NT2/D1 (cell line): ENCODE results near the gene SDK2.

Experiments used
- DNase-seq: peaks from one replicate; pipeline ENCODE4 v3.0.0-alpha.2; 2011; ENCODE audit warnings: low read depth, low spot score
- H3K27me3 ChIP-seq: 2 replicates; pipeline ENCODE4 v1.6.0; 2011; ENCODE audit warnings: mild to moderate bottlenecking; ENCODE audit not compliant: insufficient read length, insufficient read depth
- H3K36me3 ChIP-seq: 2 replicates; pipeline ENCODE4 v1.6.1; 2011; ENCODE audit warnings: mild to moderate bottlenecking, low read length, mixed read lengths; ENCODE audit not compliant: insufficient read depth, insufficient read length
- H3K4me1 ChIP-seq: 2 replicates; pipeline ENCODE4 v1.5.1; 2011; ENCODE audit not compliant: insufficient read depth, insufficient read length
- H3K4me3 ChIP-seq: 2 replicates; pipeline ENCODE4 v1.5.1; 2011; ENCODE audit warnings: low read depth; ENCODE audit not compliant: insufficient read length
- H3K9ac ChIP-seq: 2 replicates; pipeline ENCODE4 v1.6.0; 2011; ENCODE audit warnings: low read depth; ENCODE audit not compliant: insufficient read length
- H3K9me3 ChIP-seq: 2 replicates; pipeline ENCODE4 v1.5.1; 2011; ENCODE audit warnings: mild to moderate bottlenecking, low read length; ENCODE audit not compliant: insufficient read depth
- SUZ12 ChIP-seq: IDR thresholded peaks from 2 replicates; pipeline ENCODE4 v1.6.1; 2011; ENCODE audit not compliant: insufficient read length, insufficient read depth; ENCODE audit errors: extremely low read depth
- YY1 ChIP-seq: IDR thresholded peaks from 2 replicates; pipeline ENCODE4 v1.6.1; 2011; ENCODE audit not compliant: insufficient read length, insufficient read depth
- ZNF274 ChIP-seq: IDR thresholded peaks from 2 replicates; pipeline ENCODE4 v1.6.1; 2011; ENCODE audit warnings: mild to moderate bottlenecking, low read depth, low read length

The SDK2 gene

GRCh38 chr17:73650140-73650539, 5.9 kb upstream of the SDK2 start:
- Histone ChIP-seq H3K9ac (no peak overlapping the region), H3K9me3 (peaks cover 16% of the 10 kb centered on the region), H3K4me1 (peaks cover 5% of the 10 kb centered on the region), H3K4me3 (no peak overlapping the region), H3K36me3 (no peaks in the 10 kb centered on the region), H3K27me3 (peaks cover 18% of the 10 kb centered on the region)
- no peak for DNase-seq
- no peak for TF ChIP-seq SUZ12
- TF ChIP-seq ZNF274, result no peak
- no peak for TF ChIP-seq YY1

- no peak for DNase-seq
- Histone ChIP-seq H3K4me1 (peaks cover 5% of the 10 kb centered on the region), H3K27me3 (peaks cover 18% of the 10 kb centered on the region), H3K36me3 (no peaks in the 10 kb centered on the region), H3K9ac (no peak overlapping the region), H3K4me3 (no peak overlapping the region), H3K9me3 (peaks cover 4% of the 10 kb centered on the region)
- no peak for TF ChIP-seq YY1
- no peak for TF ChIP-seq ZNF274
- TF ChIP-seq SUZ12, result no peak
These were observed 4.7 kb upstream of the SDK2 start for GRCh38 chr17:73648974-73649373.

GRCh38 chr17:73648543-73648820, 4.2 kb upstream of the SDK2 start:
- Histone ChIP-seq H3K4me3 (no peak overlapping the region), H3K9ac (no peak overlapping the region), H3K9me3 (no peaks in the 10 kb centered on the region), H3K36me3 (no peaks in the 10 kb centered on the region), H3K27me3 (peaks cover 18% of the 10 kb centered on the region), H3K4me1 (peaks cover 5% of the 10 kb centered on the region)
- TF ChIP-seq SUZ12, result no peak
- TF ChIP-seq ZNF274, result no peak
- no peak for TF ChIP-seq YY1
- no peak for DNase-seq

GRCh38 chr17:73647772-73648542, 3.7 kb upstream of the SDK2 start:
- Histone ChIP-seq H3K4me1 (peaks cover 5% of the 10 kb centered on the region), H3K4me3 (no peak overlapping the region), H3K36me3 (no peaks in the 10 kb centered on the region), H3K9ac (no peak overlapping the region), H3K9me3 (no peaks in the 10 kb centered on the region), H3K27me3 (peaks cover 18% of the 10 kb centered on the region)
- DNase-seq, result no peak
- TF ChIP-seq SUZ12 (no peak), YY1 (no peak), ZNF274 (no peak)

- DNase-seq, result no peak
These were observed 3.1 kb upstream of the SDK2 start for GRCh38 chr17:73647301-73647695.

GRCh38 chr17:73646409-73647300, 2.4 kb upstream of the SDK2 start:
- no peak for TF ChIP-seq SUZ12
- TF ChIP-seq YY1, result no peak
- no peak for TF ChIP-seq ZNF274
- no peak for DNase-seq

More at GRCh38 chr17:73647301-73647695, 3.1 kb upstream of the SDK2 start:
- Histone ChIP-seq H3K9ac (no peak overlapping the region), H3K9me3 (no peaks in the 10 kb centered on the region), H3K4me1 (peaks cover 7% of the 10 kb centered on the region), H3K36me3 (no peaks in the 10 kb centered on the region), H3K27me3 (peaks cover 18% of the 10 kb centered on the region), H3K4me3 (no peak overlapping the region)
- TF ChIP-seq SUZ12 (no peak), ZNF274 (no peak), YY1 (no peak)

More at GRCh38 chr17:73646409-73647300, 2.4 kb upstream of the SDK2 start:
- Histone ChIP-seq H3K9ac (no peak overlapping the region), H3K4me3 (no peak overlapping the region), H3K9me3 (no peaks in the 10 kb centered on the region), H3K4me1 (peaks cover 8% of the 10 kb centered on the region), H3K27me3 (peaks cover 18% of the 10 kb centered on the region), H3K36me3 (no peaks in the 10 kb centered on the region)
